Measurements from ENCODE around the gene OGFOD2.
"Not testable (repeated sequence)": the region's sequence is repeated elsewhere in the genome, so short reads cannot be mapped to it uniquely, and the experiment has no call there.

Gene OGFOD2

GRCh38 chr12:122974892-122975789, at the start of gene OGFOD2:
TSS of gene OGFOD2 (plus strand) at chr12:122975244. CDS start at chr12:122975252, 8 bp downstream.
- peak; percentile 90 for DNase-seq (ENCODE audit: low spot score)

GRCh38 chr12:122927756-122928403, 47.2 kb upstream of the OGFOD2 start:
- no peak for DNase-seq (ENCODE audit: low spot score)

- DNase-seq (ENCODE audit: low spot score): no peak
These were observed 46.5 kb upstream of the OGFOD2 start for GRCh38 chr12:122928404-122929147.

GRCh38 chr12:122929148-122929538, 45.9 kb upstream of the OGFOD2 start:
- DNase-seq (ENCODE audit: low spot score): no peak

GRCh38 chr12:122929812-122930211, 45.2 kb upstream of the OGFOD2 start:
- DNase-seq (ENCODE audit: low spot score): no peak

GRCh38 chr12:122932207-122932606, 42.8 kb upstream of the OGFOD2 start:
- no peak for DNase-seq (ENCODE audit: low spot score)

GRCh38 chr12:122934722-122935121, 40.3 kb upstream of the OGFOD2 start:
- DNase-seq (ENCODE audit: low spot score): no peak

- no peak for DNase-seq (ENCODE audit: low spot score)
These were observed 39.7 kb upstream of the OGFOD2 start for GRCh38 chr12:122935318-122935717.

- DNase-seq (ENCODE audit: low spot score): no peak
These were observed 37.4 kb upstream of the OGFOD2 start for GRCh38 chr12:122937622-122938091.

- DNase-seq (ENCODE audit: low spot score): no peak
These were observed 35.9 kb upstream of the OGFOD2 start for GRCh38 chr12:122939125-122939524.

- DNase-seq (ENCODE audit: low spot score): not testable (repeated sequence)
These were observed 33.7 kb upstream of the OGFOD2 start for GRCh38 chr12:122941351-122941750.

GRCh38 chr12:122942637-122943036, 32.4 kb upstream of the OGFOD2 start:
- no peak for DNase-seq (ENCODE audit: low spot score)

- DNase-seq (ENCODE audit: low spot score): no peak
These were observed 31.8 kb upstream of the OGFOD2 start for GRCh38 chr12:122943196-122943595.

GRCh38 chr12:122944605-122945592, 30.1 kb upstream of the OGFOD2 start:
- no peak for DNase-seq (ENCODE audit: low spot score)

- no peak for DNase-seq (ENCODE audit: low spot score)
These were observed 28.2 kb upstream of the OGFOD2 start for GRCh38 chr12:122946690-122947341.

- no peak for DNase-seq (ENCODE audit: low spot score)
These were observed 27.7 kb upstream of the OGFOD2 start for GRCh38 chr12:122947352-122947792.

- DNase-seq (ENCODE audit: low spot score): no peak
These were observed 26.4 kb upstream of the OGFOD2 start for GRCh38 chr12:122948605-122949004.

GRCh38 chr12:122949405-122949804, 25.6 kb upstream of the OGFOD2 start:
- DNase-seq (ENCODE audit: low spot score): no peak

GRCh38 chr12:122949816-122950675, 25.0 kb upstream of the OGFOD2 start:
- DNase-seq (ENCODE audit: low spot score): peak; percentile 8

- DNase-seq (ENCODE audit: low spot score): no peak
These were observed 23.6 kb upstream of the OGFOD2 start for GRCh38 chr12:122951406-122951805.
